Measurements from ENCODE around the gene FRAS1.

Gene FRAS1

GRCh38 chr4:78022517-78022916 is 34.6 kb upstream of the FRAS1 start:
- FAIRE-seq (no peak), DNase-seq (ENCODE audit: insufficient read length, low spot score) (no peak)
- TF ChIP-seq, protein P1, sequence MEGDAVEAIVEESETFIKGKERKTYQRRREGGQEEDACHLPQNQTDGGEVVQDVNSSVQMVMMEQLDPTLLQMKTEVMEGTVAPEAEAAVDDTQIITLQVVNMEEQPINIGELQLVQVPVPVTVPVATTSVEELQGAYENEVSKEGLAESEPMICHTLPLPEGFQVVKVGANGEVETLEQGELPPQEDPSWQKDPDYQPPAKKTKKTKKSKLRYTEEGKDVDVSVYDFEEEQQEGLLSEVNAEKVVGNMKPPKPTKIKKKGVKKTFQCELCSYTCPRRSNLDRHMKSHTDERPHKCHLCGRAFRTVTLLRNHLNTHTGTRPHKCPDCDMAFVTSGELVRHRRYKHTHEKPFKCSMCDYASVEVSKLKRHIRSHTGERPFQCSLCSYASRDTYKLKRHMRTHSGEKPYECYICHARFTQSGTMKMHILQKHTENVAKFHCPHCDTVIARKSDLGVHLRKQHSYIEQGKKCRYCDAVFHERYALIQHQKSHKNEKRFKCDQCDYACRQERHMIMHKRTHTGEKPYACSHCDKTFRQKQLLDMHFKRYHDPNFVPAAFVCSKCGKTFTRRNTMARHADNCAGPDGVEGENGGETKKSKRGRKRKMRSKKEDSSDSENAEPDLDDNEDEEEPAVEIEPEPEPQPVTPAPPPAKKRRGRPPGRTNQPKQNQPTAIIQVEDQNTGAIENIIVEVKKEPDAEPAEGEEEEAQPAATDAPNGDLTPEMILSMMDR (IDR thresholded peaks at IDR 0.05; ENCODE audit: insufficient read depth, missing control alignments): peak; percentile 1

- DNase-seq (ENCODE audit: insufficient read length, low spot score) (no peak), FAIRE-seq (no peak)
- TF ChIP-seq, protein P1 (IDR thresholded peaks at IDR 0.05; ENCODE audit: insufficient read depth, missing control alignments): no peak
Observed at GRCh38 chr4:78024085-78024484, 33.0 kb upstream of the FRAS1 start.

DNA sequence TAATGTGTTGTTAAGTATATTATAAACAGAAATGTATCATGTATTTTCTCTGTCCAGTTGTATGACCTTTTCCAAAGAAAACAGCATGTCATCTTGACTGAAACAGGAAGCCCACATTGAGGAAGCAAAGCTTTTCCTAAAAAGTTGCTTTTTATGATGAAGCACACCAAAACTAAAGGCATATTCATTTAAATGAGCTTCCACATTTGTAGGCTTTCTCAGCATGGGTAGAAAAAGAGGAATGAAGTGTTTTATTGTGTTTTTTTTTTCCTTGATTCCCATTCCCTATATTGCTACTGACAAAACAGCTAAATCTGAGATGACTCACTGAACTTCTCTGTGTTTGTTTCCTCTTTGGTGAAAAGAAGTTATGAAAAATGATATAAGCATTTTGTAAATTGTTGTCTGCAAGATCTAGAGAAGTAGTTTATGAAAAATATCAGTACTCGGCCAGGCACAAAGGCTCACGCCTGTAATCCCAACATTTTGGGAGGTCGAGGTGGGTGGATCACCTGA is 32.5 kb upstream of the FRAS1 start:
- TF ChIP-seq, protein P1 (IDR thresholded peaks at IDR 0.05; ENCODE audit: insufficient read depth, missing control alignments): no peak
- no peak for DNase-seq (ENCODE audit: insufficient read length, low spot score)
- FAIRE-seq: no peak

DNA sequence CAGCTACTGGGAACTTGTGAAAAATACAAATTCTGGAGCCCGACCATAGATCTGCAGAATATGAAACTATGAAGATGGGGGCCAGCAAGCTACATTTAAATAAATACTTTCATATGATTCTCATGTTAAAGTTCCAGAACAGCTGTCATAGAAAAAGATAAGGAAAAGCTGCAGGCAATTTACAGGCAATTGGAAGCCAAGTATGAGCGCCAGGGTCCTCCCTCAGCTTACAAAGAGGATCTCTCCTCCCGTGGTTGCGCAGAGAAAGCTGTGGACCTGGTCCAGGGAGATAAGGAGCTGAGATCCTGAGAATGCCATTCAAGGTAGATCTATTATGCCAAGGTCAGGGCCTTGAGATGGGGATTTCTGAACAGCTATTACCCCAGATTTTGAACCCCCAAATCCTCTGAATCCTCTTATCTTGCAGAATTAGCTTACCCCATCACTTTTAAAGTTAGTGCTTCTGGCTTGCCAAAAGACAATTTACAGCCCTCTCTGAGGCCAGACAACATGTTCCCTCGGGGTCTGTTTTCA is 25.6 kb upstream of the FRAS1 start:
- DNase-seq (ENCODE audit: insufficient read length, low spot score): no peak
- no peak for FAIRE-seq
- TF ChIP-seq, protein P1 (IDR thresholded peaks at IDR 0.05; ENCODE audit: insufficient read depth, missing control alignments): no peak

DNA sequence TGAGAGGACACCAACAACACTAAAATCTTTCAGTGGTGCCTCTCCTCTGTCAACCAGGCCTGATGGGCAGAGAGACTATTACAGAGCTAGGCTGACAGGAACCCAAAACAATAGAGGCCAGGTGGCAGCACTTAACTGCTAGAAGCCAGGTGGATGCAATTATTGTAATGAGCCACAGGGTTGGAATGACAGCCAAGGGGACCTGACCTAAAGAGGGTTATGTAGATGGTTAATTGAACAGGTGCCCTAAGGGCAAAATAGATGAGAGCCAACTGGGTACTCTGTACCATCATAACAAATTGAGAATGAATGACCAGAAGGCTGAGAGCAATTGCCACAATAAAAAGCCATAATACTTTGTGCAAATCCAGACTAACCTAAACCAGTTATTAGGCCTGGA is 24.7 kb upstream of the FRAS1 start:
- no peak for DNase-seq (ENCODE audit: insufficient read length, low spot score)
- FAIRE-seq: no peak

GRCh38 chr4:78032929-78033328 is 24.2 kb upstream of the FRAS1 start:
- FAIRE-seq: no peak
- TF ChIP-seq, protein P1 (IDR thresholded peaks at IDR 0.05; ENCODE audit: insufficient read depth, missing control alignments): no peak
- DNase-seq (ENCODE audit: insufficient read length, low spot score): no peak

More for the DNA sequence above, 24.7 kb upstream of the FRAS1 start:
- TF ChIP-seq, protein P1 (IDR thresholded peaks at IDR 0.05; ENCODE audit: insufficient read depth, missing control alignments): no peak

DNA sequence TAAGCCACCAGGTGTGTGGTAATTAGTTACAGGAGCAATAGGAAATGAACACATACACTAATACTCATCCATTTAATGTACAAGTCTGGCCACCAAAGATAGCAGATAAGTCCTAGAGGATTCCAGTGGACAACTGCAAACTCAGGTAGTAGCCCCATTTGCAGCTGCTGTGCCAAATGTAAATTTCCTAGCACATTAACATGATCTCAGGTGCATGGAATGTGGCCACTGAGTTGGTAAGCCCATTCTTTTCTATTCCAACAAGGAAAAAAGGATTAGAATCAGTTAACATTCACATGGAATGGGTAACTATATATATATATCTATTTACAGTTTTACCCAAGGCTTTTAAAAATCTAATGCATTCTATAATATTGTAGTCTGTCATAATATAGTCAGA is 23.3 kb upstream of the FRAS1 start:
- TF ChIP-seq, protein P1 (IDR thresholded peaks at IDR 0.05; ENCODE audit: insufficient read depth, missing control alignments): no peak
- DNase-seq (ENCODE audit: insufficient read length, low spot score) (no peak), FAIRE-seq (no peak)

Measured in D721Med (cell line).